Esophagus muscularis mucosa (tissue), 4 donors: ENCODE data around the gene SDK1. TPM values are rescaled to one million over a fixed set of nuclear protein-coding genes. Genes with fewer than 3 reads are reported as not detected.

Experiments used
- DNase-seq: peaks from one replicate; pipeline ENCODE4 v3.0.0-alpha.2; 2017; ENCODE audit errors: extremely low spot score
- H3K27ac ChIP-seq, 4 donors: fragments of 200-600 bp; sonication (generic); replicated peaks in 1 of 4; 1 replicate in 3 of 4; 2 replicates in 1 of 4; pipeline ENCODE4 v1.5.1; 2016 to 2019; ENCODE audit warnings: mild to moderate bottlenecking in 1 of 4
- H3K27me3 ChIP-seq, 4 donors: fragments of 200-600 bp; sonication (generic); one replicate each; pipeline versions ENCODE4 v1.5.1 to v1.6.0; 2016 to 2019
- H3K36me3 ChIP-seq, 4 donors: fragments of 200-600 bp; sonication (generic); one replicate each; pipeline ENCODE4 v1.5.1; 2016 to 2019
- H3K4me1 ChIP-seq, 4 donors: fragments of 200-600 bp; sonication (generic); one replicate each; pipeline ENCODE4 v1.5.1; 2016 to 2019
- H3K4me3 ChIP-seq, 4 donors: fragments of 200-600 bp; sonication (generic); 1 replicate in 2 of 4; 2 replicates in 2 of 4; pipeline ENCODE4 v1.5.1; 2016 to 2019; ENCODE audit warnings: mild to moderate bottlenecking in 4 of 4, moderate library complexity in 1 of 4
- H3K9me3 ChIP-seq, 4 donors: fragments of 200-600 bp; sonication (generic); 1 replicate in 3 of 4; 2 replicates in 1 of 4; pipeline ENCODE4 v1.5.1; 2016 to 2019
- EP300 ChIP-seq: sonication (generic); formaldehyde crosslinking; IDR thresholded peaks from one replicate; pipeline ENCODE4 v1.6.1; 2017; ENCODE audit warnings: antibody characterized with exemption
- POLR2A ChIP-seq: fragments of 450-650 bp; IDR thresholded peaks from one replicate; pipeline ENCODE4 v1.6.1; 2017; ENCODE audit warnings: antibody characterized with exemption, moderate library complexity, mild to moderate bottlenecking, low read depth
- POLR2AphosphoS5 ChIP-seq, 2 donors: sonication (generic); formaldehyde crosslinking; IDR thresholded peaks; one replicate each; pipeline ENCODE4 v1.6.1; 2017; ENCODE audit warnings: antibody characterized with exemption in 2 of 2
- WGBS: methylation state at CpG from one replicate; pipeline ENCODE4 v1.1.5; 2018; 5-methylcytosine and 5-hydroxymethylcytosine counted together
- intact Hi-C: fragments of 100-400 bp; cut with DNase I; formaldehyde crosslinking; loops from one replicate; pipeline ENCODE4 v1.15.1; 2023
- total RNA-seq, 4 donors: library from RNA; depleted of rRNA; stranded (reverse); fragments of >200 nt; gene quantifications; one replicate each; pipeline versions ENCODE4 v1.1.0 to v1.2.1, GENCODE V29; 2016
- TF ChIP-seq, protein P1 (sequence below), 3 experiments: fragments of 200-600 bp in 2 of 3; fragments of 450-650 bp in 1 of 3; sonication (generic) in 2 of 3; IDR thresholded peaks; one replicate each; pipeline ENCODE4 v1.5.1; 2017 to 2019; ENCODE audit warnings: antibody characterized with exemption in 3 of 3, mild to moderate bottlenecking in 2 of 3, moderate library complexity in 1 of 3

Gene SDK1
- total RNA-seq, 4 donors from 2014 or later = 7.8 to 18.6 (median 12.0) TPM

DNA sequence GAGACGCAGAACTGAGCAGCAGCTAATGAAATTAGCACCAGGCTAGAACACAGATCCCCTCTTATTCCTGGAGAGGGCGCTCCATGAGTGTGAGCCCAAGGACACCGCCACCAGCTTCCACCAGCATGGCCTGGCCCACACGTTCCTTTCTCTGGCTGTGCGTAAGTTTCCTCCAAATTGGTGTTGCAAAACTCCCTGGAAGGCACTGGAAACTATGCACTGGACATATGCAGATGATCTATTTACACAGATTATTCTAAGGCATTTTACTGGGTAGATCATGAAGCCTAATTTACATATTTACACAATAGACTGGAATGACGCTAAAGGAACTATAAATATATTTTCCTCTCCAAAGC lies 925.5 kb downstream of the SDK1 start:
- 89% methylated on average over 6 of the region's 6 CpGs for WGBS
- intact Hi-C loops = no loop called here
- TF ChIP-seq POLR2AphosphoS5 (IDR thresholded peaks at IDR 0.05) = no peak
- no peak overlapping the region for H3K4me3 ChIP-seq
- H3K27ac ChIP-seq = no peak overlapping the region
- no peaks in the 10 kb centered on the region for H3K36me3 ChIP-seq
- H3K9me3 ChIP-seq = no peaks in the 10 kb centered on the region
- H3K4me1 ChIP-seq = no peaks in the 10 kb centered on the region
- no peaks in the 10 kb centered on the region for H3K27me3 ChIP-seq
- no peak for DNase-seq

GRCh38 chr7:4227105-4228010 lies 926.3 kb downstream of the SDK1 start:
- no peaks in the 10 kb centered on the region for H3K4me1 ChIP-seq
- DNase-seq = no peak
- H3K4me3 ChIP-seq = no peak overlapping the region
- TF ChIP-seq, protein P1, sequence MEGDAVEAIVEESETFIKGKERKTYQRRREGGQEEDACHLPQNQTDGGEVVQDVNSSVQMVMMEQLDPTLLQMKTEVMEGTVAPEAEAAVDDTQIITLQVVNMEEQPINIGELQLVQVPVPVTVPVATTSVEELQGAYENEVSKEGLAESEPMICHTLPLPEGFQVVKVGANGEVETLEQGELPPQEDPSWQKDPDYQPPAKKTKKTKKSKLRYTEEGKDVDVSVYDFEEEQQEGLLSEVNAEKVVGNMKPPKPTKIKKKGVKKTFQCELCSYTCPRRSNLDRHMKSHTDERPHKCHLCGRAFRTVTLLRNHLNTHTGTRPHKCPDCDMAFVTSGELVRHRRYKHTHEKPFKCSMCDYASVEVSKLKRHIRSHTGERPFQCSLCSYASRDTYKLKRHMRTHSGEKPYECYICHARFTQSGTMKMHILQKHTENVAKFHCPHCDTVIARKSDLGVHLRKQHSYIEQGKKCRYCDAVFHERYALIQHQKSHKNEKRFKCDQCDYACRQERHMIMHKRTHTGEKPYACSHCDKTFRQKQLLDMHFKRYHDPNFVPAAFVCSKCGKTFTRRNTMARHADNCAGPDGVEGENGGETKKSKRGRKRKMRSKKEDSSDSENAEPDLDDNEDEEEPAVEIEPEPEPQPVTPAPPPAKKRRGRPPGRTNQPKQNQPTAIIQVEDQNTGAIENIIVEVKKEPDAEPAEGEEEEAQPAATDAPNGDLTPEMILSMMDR (IDR thresholded peaks at IDR 0.05) = no peak
- TF ChIP-seq POLR2A (no peak), POLR2AphosphoS5 (IDR thresholded peaks at IDR 0.05) (no peak), EP300 (no peak)
- 76% methylated on average over 22 of the region's 22 CpGs for WGBS
- no peaks in the 10 kb centered on the region for H3K27me3 ChIP-seq
- no peaks in the 10 kb centered on the region for H3K9me3 ChIP-seq
- no peak overlapping the region for H3K27ac ChIP-seq
- intact Hi-C loops = no loop called here
- no peaks in the 10 kb centered on the region for H3K36me3 ChIP-seq

GRCh38 chr7:4230352-4230751 lies 929.3 kb downstream of the SDK1 start:
- Histone ChIP-seq H3K36me3 (no peaks in the 10 kb centered on the region), H3K27me3 (no peaks in the 10 kb centered on the region), H3K27ac (no peak overlapping the region), H3K4me1 (no peaks in the 10 kb centered on the region), H3K4me3 (no peak overlapping the region), H3K9me3 (no peaks in the 10 kb centered on the region)
- TF ChIP-seq POLR2A (no peak), EP300 (no peak)
- TF ChIP-seq, protein P1 (IDR thresholded peaks at IDR 0.05) = no peak
- DNase-seq = no peak
- intact Hi-C loops = no loop called here

DNA sequence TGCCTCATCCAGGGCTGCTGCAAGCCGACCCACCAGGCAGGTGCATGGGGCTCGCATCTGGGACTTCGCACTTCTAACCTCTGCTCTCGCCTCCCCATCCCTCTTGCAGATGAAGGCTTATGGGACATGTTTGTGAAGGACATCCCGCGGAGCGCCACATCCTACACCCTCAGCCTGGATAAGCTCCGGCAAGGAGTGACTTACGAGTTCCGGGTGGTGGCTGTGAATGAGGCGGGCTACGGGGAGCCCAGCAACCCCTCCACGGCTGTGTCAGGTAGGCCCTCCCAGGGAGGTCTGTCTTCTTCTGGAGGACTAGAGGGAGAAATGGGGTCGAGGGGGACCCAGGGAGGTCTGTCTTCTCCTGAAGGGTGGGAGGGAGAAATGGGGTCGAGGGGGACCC lies 932.1 kb downstream of the SDK1 start:
- 94% methylated on average over 15 of the region's 15 CpGs for WGBS
- no peaks in the 10 kb centered on the region for H3K9me3 ChIP-seq
- no peak for DNase-seq

More for the DNA sequence above, 932.1 kb downstream of the SDK1 start:
- H3K27ac ChIP-seq = no peak overlapping the region
- no peaks in the 10 kb centered on the region for H3K36me3 ChIP-seq
- H3K4me1 ChIP-seq = no peaks in the 10 kb centered on the region
- TF ChIP-seq POLR2AphosphoS5 (IDR thresholded peaks at IDR 0.05) (no peak), EP300 (no peak), POLR2A (no peak)
- TF ChIP-seq, protein P1 (IDR thresholded peaks at IDR 0.05) = no peak
- H3K27me3 ChIP-seq = no peaks in the 10 kb centered on the region
- intact Hi-C loops = no loop called here
- H3K4me3 ChIP-seq = no peak overlapping the region
